IMR-90 (cell line): Measurements from ENCODE around the gene TBC1D22B. TPM values are rescaled to one million over a fixed set of nuclear protein-coding genes. Genes with fewer than 3 reads are reported as not detected.

ENCODE experiments used
- ATAC-seq: fragments of 200-7000 bp; cut with Tn5 transposase; 2 replicates; pipeline ENCODE4 v1.9.1; 2020; ENCODE audit warnings: low read depth, mild to moderate bottlenecking, moderate library complexity
- BruUV-seq: library from RNA; stranded (reverse); fragments of 400-500 nt; replicated peaks from 2 replicates; lab custom pipeline; 2021; lab: Mats Ljungman, UMichigan
- CTCF ChIA-PET: fragments of 300-600 bp; formaldehyde crosslinking; extraction: SDS; loops from one replicate; lab custom pipeline; 2021; ENCODE audit warnings: antibody characterized with exemption; lab: Yijun Ruan, JAX
- POLR2A ChIA-PET: fragments of 300-600 bp; sonication (Branson Sonifier 250); formaldehyde crosslinking; loops from one replicate; lab custom pipeline; 2022; ENCODE audit warnings: antibody characterized with exemption; ENCODE audit not compliant: unreplicated experiment; lab: Charles Lee
- DNase-seq: peaks from one replicate; pipeline ENCODE4 v3.0.0; 2013
- H2AFZ ChIP-seq: replicated peaks from 2 replicates; pipeline ENCODE3; 2013; ENCODE audit warnings: low read length, mild to moderate bottlenecking; ENCODE audit not compliant: poor library complexity
- H2AK5ac ChIP-seq: 2 replicates; pipeline ENCODE4 v1.6.1; 2013; ENCODE audit warnings: low read depth, low read length, inconsistent platforms
- H2AK9ac ChIP-seq: replicated peaks from 2 replicates; pipeline ENCODE3; 2013; ENCODE audit warnings: mild to moderate bottlenecking, low read depth, low read length, moderate library complexity; ENCODE audit not compliant: poor library complexity
- H2BK120ac ChIP-seq: 2 replicates; pipeline ENCODE4 v1.6.1; 2013; ENCODE audit warnings: low read depth, low read length, inconsistent platforms
- H2BK15ac ChIP-seq: 3 replicates; pipeline ENCODE4 v1.6.1; 2013; ENCODE audit warnings: low read depth, low read length, inconsistent platforms
- H2BK20ac ChIP-seq: 2 replicates; pipeline ENCODE4 v1.6.1; 2013; ENCODE audit warnings: low read depth, mild to moderate bottlenecking, inconsistent platforms, low read length, moderate library complexity
- H2BK5ac ChIP-seq: 2 replicates; pipeline ENCODE4 v1.6.1; 2013; ENCODE audit warnings: mild to moderate bottlenecking, low read depth, low read length, inconsistent platforms; ENCODE audit not compliant: poor library complexity, severe bottlenecking
- H3K14ac ChIP-seq: replicated peaks from 2 replicates; pipeline ENCODE4 v1.6.1; 2013; ENCODE audit warnings: low read depth, low read length, inconsistent platforms
- H3K18ac ChIP-seq: 2 replicates; pipeline ENCODE4 v1.6.1; 2013; ENCODE audit warnings: low read depth, low read length, control low read depth
- H3K23ac ChIP-seq: 2 replicates; pipeline ENCODE4 v1.6.1; 2013; ENCODE audit warnings: low read depth, low read length, inconsistent platforms
- H3K27ac ChIP-seq: 2 replicates; pipeline ENCODE4 v1.5.1; 2013; ENCODE audit warnings: mild to moderate bottlenecking, control low read depth, low read length; ENCODE audit not compliant: insufficient read depth
- H3K27me3 ChIP-seq: 2 replicates; pipeline ENCODE4 v1.6.1; 2013; ENCODE audit warnings: low read length; ENCODE audit not compliant: control insufficient read depth, insufficient read depth
- H3K36me3 ChIP-seq: 2 replicates; pipeline ENCODE4 v1.6.1; 2013; ENCODE audit warnings: low read length, mixed read lengths; ENCODE audit not compliant: control insufficient read depth, insufficient read depth
- H3K4ac ChIP-seq: 2 replicates; pipeline ENCODE4 v1.6.1; 2013; ENCODE audit warnings: low read depth, low read length, inconsistent platforms
- H3K4me1 ChIP-seq: 2 replicates; pipeline ENCODE4 v1.6.1; 2013; ENCODE audit warnings: low read length, mixed read lengths; ENCODE audit not compliant: control insufficient read depth, insufficient read depth
- H3K4me2 ChIP-seq: 2 replicates; pipeline ENCODE4 v1.6.1; 2013; ENCODE audit warnings: low read depth, mild to moderate bottlenecking, control low read depth, low read length, moderate library complexity
- H3K4me3 ChIP-seq: 2 replicates; pipeline ENCODE4 v1.5.1; 2013; ENCODE audit warnings: low read depth, mild to moderate bottlenecking, control low read depth, low read length, moderate library complexity; ENCODE audit not compliant: insufficient read depth
- H3K56ac ChIP-seq: 2 replicates; pipeline ENCODE4 v1.6.1; 2013; ENCODE audit warnings: low read length, inconsistent platforms; ENCODE audit not compliant: insufficient read depth; ENCODE audit errors: extremely low read depth
- H3K79me1 ChIP-seq, 2 experiments: 2 replicates each; pipeline ENCODE4 v1.6.1; 2013; ENCODE audit warnings: low read length in 2 of 2, inconsistent platforms in 1 of 2, low read depth in 1 of 2
- H3K9ac ChIP-seq: 2 replicates; pipeline ENCODE4 v1.6.1; 2013; ENCODE audit warnings: low read depth, low read length, control low read depth
- H3K9me1 ChIP-seq: 2 replicates; pipeline ENCODE4 v1.6.1; 2013; ENCODE audit warnings: low read length, inconsistent platforms; ENCODE audit not compliant: insufficient read depth
- H3K9me3 ChIP-seq: 2 replicates; pipeline ENCODE4 v1.6.1; 2013; ENCODE audit warnings: low read length; ENCODE audit not compliant: control insufficient read depth, insufficient read depth
- H4K20me1 ChIP-seq: 2 replicates; pipeline ENCODE4 v1.6.1; 2013; ENCODE audit warnings: low read length, inconsistent platforms; ENCODE audit not compliant: insufficient read depth
- H4K5ac ChIP-seq: 2 replicates; pipeline ENCODE4 v1.6.1; 2013; ENCODE audit warnings: mild to moderate bottlenecking, low read depth, low read length, control low read depth
- H4K8ac ChIP-seq, 2 experiments: 2 replicates each; pipeline ENCODE4 v1.6.1; 2013; ENCODE audit warnings: low read depth in 2 of 2, low read length in 2 of 2, control low read depth in 1 of 2, inconsistent platforms in 1 of 2
- H4K91ac ChIP-seq: 2 replicates; pipeline ENCODE4 v1.6.1; 2013; ENCODE audit warnings: low read depth, low read length, inconsistent platforms; ENCODE audit not compliant: insufficient read depth
- CHD1 ChIP-seq: IDR thresholded peaks from 2 replicates; pipeline ENCODE4 v1.6.1; 2012; ENCODE audit warnings: low read depth, low read length, improper control_type of control experiment
- CTCF ChIP-seq: conservative IDR thresholded peaks from 2 replicates; pipeline ENCODE4 v1.5.1; 2012; ENCODE audit warnings: mild to moderate bottlenecking, low read depth, low read length, improper control_type of control experiment
- ELK1 ChIP-seq: fragments of 150-350 bp; IDR thresholded peaks from 2 replicates; pipeline ENCODE4 v1.6.1; 2016; ENCODE audit warnings: low read depth, mild to moderate bottlenecking, low read length, moderate library complexity, borderline replicate concordance
- MAZ ChIP-seq: IDR thresholded peaks from 2 replicates; pipeline ENCODE4 v1.6.1; 2012; ENCODE audit warnings: low read depth, mild to moderate bottlenecking, low read length, improper control_type of control experiment, moderate library complexity, borderline replicate concordance
- NFE2L2 ChIP-seq: fragments of 150-350 bp; IDR thresholded peaks from 2 replicates; pipeline ENCODE4 v1.6.1; 2016; ENCODE audit warnings: low read depth, mild to moderate bottlenecking, low read length
- RAD21 ChIP-seq: IDR thresholded peaks from 2 replicates; pipeline ENCODE4 v1.6.1; 2012; ENCODE audit warnings: low read length, improper control_type of control experiment
- RFX5 ChIP-seq: IDR thresholded peaks from 2 replicates; pipeline ENCODE4 v1.8.0; 2012; ENCODE audit warnings: low read depth, mild to moderate bottlenecking, low read length, moderate library complexity
- WGBS, 2 experiments: methylation state at CpG; one replicate each; pipeline versions ENCODE4 v1.1.5 to v1.1.7; 2013; ENCODE audit warnings: missing lambda C conversion rate in 2 of 2; ENCODE audit not compliant: insufficient read length in 1 of 2; ENCODE audit errors: extremely low coverage in 2 of 2; 5-methylcytosine and 5-hydroxymethylcytosine counted together
- dilution Hi-C: fragments of 300-500 bp; cut with HindIII; formaldehyde crosslinking; loops from one replicate; pipeline ENCODE4 v1.14.3; 2018; ENCODE audit warnings: low sequenced_read_pairs; ENCODE audit not compliant: unreplicated experiment
- in situ Hi-C: fragments of 300-500 bp; cut with MboI; formaldehyde crosslinking; loops from 3 replicates; pipeline ENCODE4 v1.14.3; 2019; ENCODE audit warnings: low sequenced_read_pairs, inconsistent platforms, mixed read lengths
- intact Hi-C: fragments of 100-400 bp; cut with micrococcal nuclease; formaldehyde crosslinking; loops from 2 replicates; pipeline ENCODE4 v1.10.0; 2022
- polyA plus RNA-seq, 3 experiments: library from polyadenylated mRNA; depleted of rRNA; stranded (reverse); fragments of >200 nt; gene quantifications; 2 replicates each; pipeline ENCODE4 v1.2.3, GENCODE V29; 2012; ENCODE audit warnings: low replicate concordance in 1 of 3
- total RNA-seq: library from RNA; depleted of rRNA; stranded (reverse); fragments of >200 nt; gene quantifications from 2 replicates; pipeline ENCODE4 v1.2.3, GENCODE V29; 2012

Gene TBC1D22B
- total and polyA plus RNA-seq, 2 of the 4 experiments (the other 2 are of a cell fraction), result 6.6 to 7.5 TPM

- TF ChIP-seq CTCF, result no peak
These were observed 983 bp downstream of the TBC1D22B start (continued) for GRCh38 chr6:37258405-37259105.

- in situ Hi-C loops (no loop called here), dilution Hi-C loops (no loop called here)
- H3K4me2 ChIP-seq, result peak overlapping the region; percentile 66
These were observed 1.6 kb downstream of the TBC1D22B start for GRCh38 chr6:37259191-37259590.

More at GRCh38 chr6:37259191-37259590, 1.6 kb downstream of the TBC1D22B start:
- DNase-seq, result peak; percentile 50
- H4K91ac ChIP-seq, result no peak overlapping the region
- H3K4me3 ChIP-seq, result no peak overlapping the region
- peaks cover 22 to 54% of the 10 kb centered on the region in 2 experiments for H3K79me1 ChIP-seq
- no peak for TF ChIP-seq NFE2L2
- TF ChIP-seq RAD21, result no peak
- TF ChIP-seq ELK1, result no peak
- TF ChIP-seq MAZ, result no peak
- TF ChIP-seq CTCF, result no peak
- no peak for TF ChIP-seq RFX5
- no peak for TF ChIP-seq CHD1
- no peaks in the 10 kb centered on the region for H3K27me3 ChIP-seq
- no peak overlapping the region for H3K56ac ChIP-seq
- no peak overlapping the region for H2BK15ac ChIP-seq
- intact Hi-C loops, result no loop called here
- H3K23ac ChIP-seq, result peak overlapping the region; percentile 1; the same call in 1 of the 2 replicates
- no peak overlapping the region for H2BK20ac ChIP-seq
- no peaks in the 10 kb centered on the region for H3K9me3 ChIP-seq
- no peaks in the 10 kb centered on the region; the same call in 1 of the 2 replicates for H3K9me1 ChIP-seq
- H3K4ac ChIP-seq, result no peak overlapping the region
- H3K4me1 ChIP-seq, result peaks cover under 1% of the 10 kb centered on the region; the same call in 1 of the 2 replicates
- no peak overlapping the region for H3K18ac ChIP-seq
- peak overlapping the region; percentile 66; the same call in 1 of the 2 replicates for H3K9ac ChIP-seq
- no peak overlapping the region for H2BK120ac ChIP-seq
- H4K20me1 ChIP-seq, result 0 out of 2 replicates have a peak, but pooled peaks cover 5% of the 10 kb centered on the region
- H3K14ac ChIP-seq, result no peak overlapping the region
- no CpG with 5 or more reads among the region's 2 CpGs for WGBS, 2 experiments
- no peak overlapping the region for H4K5ac ChIP-seq
- no peak overlapping the region for H2AK9ac ChIP-seq
- H4K8ac ChIP-seq, result no peak overlapping the region
- POLR2A ChIA-PET, result no interaction called here
- H2AFZ ChIP-seq, result no peak overlapping the region
- H3K36me3 ChIP-seq, result no peaks in the 10 kb centered on the region
- BruUV-seq, result no TSS peak
- no peak overlapping the region for H2BK5ac ChIP-seq
- CTCF ChIA-PET, result interaction anchor here (0.5 kb wide), 1 partner anchor 311 kb away, joined by 3 read pairs; no protein-coding TSS in a partner anchor
- ATAC-seq, result no peak
- no peak overlapping the region for H2AK5ac ChIP-seq
- peak overlapping the region; percentile 13; the same call in 1 of the 2 replicates for H3K27ac ChIP-seq
